GM18526 (cell line): ENCODE data around the gene SCNN1B.

Experiments used
- POLR2A ChIP-seq: IDR thresholded peaks from 3 replicates; pipeline ENCODE4 v1.6.1; 2011; ENCODE audit not compliant: insufficient read length; ENCODE audit errors: extremely low read depth

SCNN1B gene

DNA sequence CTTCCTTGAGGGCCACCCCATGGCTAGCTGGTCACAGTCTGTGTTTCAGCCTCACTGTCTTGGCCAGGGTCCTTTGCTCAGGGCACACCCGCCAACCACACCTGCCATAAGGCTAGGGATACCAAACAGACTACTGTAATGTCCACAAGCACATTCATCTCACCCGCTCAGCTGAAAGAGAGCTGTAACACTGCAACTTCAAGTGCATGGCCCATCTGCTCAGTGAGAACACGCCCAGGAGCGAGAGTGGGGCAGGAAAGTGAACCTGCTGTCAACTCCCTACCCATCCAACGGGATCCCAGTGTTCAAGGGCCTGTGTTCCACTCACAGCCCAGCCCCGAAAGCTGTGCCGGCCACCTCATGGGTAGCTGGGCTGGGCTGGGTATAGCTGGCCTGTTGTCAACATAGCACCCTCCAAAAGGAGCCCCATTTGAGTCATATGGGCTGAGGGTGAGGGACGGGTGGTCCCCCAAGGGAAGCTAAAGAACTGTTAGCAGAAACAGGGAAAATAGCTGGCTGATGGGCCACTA lies 55.7 kb downstream of the SCNN1B start:
- no peak for TF ChIP-seq POLR2A

DNA sequence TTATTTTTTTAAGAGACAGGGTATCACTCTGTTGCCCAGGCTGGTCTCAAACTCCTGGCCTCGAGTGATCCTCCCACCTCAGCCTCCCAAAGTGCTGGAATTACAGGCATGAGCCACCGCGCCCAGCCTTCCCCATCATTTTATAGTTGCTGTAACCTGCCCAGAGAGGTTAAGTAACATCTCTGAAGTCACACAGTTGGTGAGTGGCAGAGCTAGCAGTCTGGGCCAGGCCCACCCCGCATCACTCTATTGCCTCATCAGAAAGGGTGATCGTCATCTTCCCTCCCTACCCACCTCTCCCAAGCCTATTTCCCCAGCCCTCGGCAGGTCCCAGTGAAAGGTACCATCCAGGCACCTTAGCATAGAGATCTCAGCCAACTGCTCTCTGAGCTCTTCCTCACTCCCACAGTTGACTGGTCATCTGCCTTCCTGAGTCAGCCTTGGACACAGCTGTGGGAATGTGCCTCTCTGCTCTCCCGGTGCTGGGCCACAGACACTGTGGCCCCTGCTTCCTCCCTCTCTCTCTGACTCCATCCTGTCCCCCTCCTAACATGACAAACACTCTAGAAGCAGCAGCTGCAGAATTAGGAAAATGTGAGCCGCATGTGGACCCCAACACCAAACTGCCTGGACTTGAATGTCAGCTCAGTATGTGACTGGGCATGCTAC lies 57.1 kb downstream of the SCNN1B start:
- TF ChIP-seq POLR2A, result no peak

DNA sequence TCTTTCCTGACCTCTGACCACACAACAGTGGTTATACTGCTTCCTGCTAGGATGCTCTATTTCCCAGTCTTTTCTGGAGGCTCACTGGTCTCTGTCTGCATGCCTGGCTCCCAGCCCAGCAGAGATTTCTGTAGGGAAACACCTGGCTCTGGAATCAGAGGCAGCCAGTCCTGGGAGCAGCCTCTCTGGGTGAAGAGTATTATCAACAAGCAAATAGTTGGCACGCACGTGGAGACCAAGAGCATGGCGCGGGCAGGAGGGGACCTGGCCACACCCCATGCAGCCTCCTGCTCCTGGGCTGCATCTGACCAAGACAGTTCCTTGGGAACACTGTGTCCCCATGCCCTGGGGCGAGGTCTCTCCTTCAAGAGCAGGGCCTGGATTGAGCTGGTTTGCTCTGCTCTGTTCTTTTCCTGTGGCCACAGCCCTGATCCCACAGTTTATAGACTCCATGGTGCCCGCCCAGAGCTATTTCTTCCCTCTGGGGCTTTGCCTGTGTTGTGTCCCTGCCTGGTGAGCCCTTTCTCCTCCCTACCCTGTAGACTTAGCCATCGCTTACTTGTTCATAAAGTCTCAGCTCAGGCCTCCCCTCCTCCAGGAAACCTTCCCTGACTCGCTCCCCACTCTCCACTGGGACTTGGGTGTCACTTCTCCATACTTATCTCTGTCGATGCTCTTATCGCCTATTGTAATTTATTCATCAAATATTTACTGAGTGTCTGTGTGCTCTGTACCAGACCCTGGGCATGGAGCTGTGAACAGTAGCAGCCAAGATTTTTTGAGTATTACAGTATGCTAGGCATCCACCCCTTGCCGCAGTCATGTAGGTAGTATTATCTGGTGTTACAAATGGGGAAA lies 60.6 kb downstream of the SCNN1B start:
- TF ChIP-seq POLR2A, result no peak

DNA sequence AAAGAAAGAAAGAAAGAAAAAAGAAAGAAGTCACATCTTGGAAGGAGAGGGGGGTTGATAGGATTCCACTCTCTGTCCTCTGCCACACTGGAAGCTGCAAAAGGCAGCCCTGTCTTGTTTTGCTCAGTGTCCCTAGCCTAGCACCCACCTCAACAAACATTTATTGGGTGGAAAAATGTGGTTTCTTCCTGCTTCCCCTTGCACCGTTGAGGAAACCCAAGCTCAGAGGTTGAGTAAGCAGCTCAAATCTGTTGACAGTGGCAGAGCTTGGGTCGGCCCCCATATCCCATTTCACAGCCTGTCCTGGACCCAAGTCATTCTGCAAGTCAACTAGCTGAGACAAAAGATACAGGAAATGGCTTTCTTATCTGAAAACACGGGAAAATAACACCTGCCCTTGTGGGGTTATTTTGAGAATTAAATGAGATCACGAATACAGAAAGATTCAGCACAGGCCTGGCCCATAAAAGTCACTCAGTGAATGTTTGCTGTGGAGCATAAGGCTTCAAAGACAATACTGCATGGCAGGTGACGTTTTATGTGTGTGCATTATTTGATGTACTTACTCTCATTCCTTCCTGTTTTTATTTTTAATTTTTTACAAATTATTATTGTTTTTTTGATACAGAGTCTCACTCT lies 63.6 kb downstream of the SCNN1B start:
- no peak for TF ChIP-seq POLR2A

DNA sequence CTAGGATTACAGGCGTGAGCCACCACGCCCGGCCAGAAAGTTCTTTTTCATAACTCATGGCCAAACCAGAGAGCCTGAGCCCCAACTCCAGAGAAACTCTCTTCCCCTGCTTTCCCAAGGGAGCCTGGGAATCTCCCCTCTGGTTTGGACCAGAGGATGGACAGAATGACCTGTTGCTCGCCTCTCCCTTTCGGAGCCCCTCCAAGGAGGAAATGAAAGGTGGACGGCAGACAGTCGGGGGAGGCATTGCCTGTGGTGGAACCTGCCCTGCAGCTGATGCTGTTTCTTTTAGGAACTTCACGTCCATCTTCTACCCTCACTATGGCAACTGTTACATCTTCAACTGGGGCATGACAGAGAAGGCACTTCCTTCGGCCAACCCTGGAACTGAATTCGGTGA lies 65.5 kb downstream of the SCNN1B start:
- TF ChIP-seq POLR2A, result no peak

DNA sequence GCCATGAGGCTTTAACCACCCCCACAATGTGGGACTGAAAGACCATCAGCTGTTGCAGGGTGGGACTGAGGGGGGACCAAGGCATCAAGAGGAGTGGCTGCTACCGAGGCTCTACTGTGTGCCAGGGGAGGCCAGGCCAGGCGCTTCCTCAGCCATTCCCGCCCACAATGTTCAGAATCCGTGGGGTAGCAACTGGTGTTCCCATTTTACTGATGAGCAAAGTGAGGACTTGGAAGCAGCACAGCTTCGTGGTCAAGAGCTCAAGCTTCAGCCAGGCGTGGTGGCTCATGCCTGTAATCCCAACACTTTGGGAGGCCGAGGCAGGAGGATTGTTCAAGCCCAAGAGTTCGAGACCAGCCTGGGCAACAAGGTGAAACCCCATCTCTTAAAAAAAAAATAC lies 65.9 kb downstream of the SCNN1B start:
- TF ChIP-seq POLR2A, result no peak

DNA sequence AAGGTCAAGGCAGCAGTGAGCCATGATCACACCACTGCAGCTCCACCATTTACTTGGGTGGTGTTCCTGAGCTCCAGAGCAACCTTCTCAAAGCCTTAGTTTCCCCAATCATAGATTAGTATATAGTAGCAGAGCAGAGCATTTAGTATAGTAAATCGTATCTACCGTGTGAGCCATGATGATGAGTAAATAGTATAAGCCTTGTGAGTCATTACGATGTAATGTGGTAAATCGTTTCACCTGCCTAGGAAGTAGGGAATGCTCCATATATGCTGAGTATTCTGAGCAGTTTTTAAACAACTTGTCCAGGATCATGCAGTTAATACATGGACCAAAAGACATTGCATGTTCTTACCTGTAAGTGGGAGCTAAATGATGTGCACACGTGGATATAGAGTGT lies 66.4 kb downstream of the SCNN1B start:
- TF ChIP-seq POLR2A, result no peak

DNA sequence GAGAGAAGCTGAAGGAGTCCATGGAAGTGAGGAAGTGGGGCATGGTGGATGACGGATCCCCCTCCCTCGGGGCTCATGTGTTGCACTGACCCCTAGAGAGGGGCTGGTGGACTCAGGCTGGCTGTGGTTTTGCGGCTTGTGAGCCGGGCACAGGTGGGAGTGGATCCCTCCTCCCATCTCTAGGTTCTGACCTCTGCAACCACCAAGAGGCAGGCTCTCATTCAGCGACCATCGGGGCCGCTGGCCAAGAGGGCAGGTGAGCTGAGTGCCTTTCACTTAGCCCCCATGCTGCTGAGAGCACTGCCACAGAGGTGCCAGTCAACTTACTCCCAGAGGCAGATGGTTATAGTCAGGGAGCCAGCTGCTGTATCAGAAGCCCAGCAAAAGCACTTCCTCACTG lies 67.3 kb downstream of the SCNN1B start:
- no peak for TF ChIP-seq POLR2A

DNA sequence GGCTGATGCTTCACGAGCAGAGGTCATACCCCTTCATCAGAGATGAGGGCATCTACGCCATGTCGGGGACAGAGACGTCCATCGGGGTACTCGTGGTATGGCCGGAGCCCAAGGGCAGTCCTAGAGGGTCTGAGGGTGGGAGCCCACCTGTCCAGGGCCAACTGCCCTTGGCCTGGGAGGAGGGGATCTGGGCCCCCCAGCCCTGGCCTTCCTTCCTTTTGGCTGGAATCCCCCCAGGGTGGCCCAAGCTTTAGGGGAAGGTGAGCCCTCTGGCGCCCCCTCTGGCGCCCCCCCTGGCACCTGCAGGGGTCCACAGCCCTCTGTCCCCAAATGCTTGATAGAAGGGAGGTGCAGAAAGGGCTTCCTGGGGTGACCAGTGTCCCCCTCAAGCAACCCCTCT lies 69.3 kb downstream of the SCNN1B start:
- TF ChIP-seq POLR2A, result no peak

DNA sequence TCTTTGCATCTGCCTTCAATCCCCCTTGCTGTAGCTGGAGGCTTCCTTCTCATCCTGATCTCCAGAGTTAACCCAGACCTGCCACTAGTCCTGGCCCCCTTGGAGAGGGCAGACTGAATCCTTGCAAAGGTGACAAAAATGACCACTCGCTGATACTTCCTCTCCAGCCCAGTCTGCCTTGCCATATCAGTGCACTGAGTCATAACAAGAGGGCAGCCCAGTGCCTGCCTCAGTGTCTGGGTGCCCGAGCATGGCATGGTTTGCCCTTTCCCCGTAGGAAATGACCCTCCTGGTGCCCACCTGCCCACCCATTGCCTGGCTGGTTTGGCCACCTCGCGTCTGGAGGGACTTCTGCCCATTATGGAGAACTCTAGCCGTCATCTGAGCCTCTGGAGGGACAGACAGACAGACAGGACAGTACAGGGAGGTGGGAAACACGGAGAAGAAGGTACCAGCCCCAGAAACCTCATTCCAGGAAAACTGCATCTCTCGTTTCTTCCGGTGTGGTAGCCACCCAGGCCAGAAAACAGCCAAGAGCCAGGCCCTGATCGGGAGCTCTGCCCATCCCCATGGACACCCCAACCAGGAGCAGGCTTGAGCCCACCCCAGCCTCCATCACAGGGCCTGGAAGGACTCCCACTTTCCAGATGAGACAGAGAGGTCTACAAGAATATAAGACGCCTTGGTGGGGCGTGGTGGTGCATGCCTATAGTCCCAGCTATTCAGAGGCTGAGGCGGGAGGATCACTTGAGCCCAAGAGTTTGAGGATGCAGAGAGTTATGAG lies 71.5 kb downstream of the SCNN1B start:
- no peak for TF ChIP-seq POLR2A

DNA sequence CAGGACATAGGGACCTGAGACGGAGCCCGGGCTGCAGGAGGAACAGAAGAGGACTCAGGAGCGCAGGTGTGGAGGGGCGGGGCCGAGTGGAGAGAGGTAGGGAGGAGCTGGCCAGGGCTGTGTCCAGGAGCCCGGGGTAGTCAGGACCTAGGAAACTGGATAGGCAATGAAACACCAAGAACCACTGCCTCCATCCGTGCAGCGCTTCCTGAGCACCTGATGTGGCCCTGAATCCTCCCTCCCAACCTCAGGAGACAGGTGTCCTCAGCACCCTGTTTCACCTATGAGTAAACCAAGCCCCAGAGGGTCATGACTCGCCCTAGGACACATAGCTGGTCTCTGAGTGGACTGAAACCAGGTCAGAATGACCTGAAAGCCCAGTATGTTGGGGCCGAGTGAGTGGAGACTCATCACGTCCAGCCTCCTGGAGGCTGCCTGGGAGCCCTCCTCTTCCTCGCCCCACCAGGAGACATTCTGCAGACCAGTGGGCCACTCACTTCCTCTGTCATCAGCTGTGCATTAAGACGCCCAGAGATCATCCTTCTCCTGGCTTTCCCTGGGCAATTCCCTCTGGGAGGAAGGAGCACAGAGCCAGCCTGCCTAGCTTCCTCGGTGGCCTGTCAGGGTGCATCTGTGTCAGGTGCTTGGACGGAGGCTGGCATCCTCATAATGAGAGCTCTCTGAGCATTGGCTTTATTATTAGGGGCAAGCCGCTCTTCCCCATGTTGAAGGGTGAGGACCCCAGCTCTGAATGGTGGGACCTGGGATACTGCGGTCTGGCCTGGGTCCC lies 72.8 kb downstream of the SCNN1B start:
- TF ChIP-seq POLR2A, result no peak

DNA sequence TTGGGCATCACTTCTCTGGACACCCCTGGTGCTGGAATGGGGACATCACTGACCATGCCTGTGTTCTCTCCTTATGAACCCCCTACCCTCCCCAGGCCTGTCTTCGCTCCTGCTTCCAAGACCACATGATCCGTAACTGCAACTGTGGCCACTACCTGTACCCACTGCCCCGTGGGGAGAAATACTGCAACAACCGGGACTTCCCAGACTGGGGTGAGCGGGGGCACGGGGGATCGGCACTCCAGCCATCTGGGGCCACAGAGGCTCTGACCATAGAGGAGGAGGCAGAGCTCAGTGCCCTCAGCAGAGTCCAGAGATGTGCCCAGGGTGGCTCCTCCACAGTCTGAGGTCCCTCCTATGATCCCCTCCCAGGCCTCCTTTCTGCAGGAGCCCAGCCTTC lies 73.5 kb downstream of the SCNN1B start:
- no peak for TF ChIP-seq POLR2A

DNA sequence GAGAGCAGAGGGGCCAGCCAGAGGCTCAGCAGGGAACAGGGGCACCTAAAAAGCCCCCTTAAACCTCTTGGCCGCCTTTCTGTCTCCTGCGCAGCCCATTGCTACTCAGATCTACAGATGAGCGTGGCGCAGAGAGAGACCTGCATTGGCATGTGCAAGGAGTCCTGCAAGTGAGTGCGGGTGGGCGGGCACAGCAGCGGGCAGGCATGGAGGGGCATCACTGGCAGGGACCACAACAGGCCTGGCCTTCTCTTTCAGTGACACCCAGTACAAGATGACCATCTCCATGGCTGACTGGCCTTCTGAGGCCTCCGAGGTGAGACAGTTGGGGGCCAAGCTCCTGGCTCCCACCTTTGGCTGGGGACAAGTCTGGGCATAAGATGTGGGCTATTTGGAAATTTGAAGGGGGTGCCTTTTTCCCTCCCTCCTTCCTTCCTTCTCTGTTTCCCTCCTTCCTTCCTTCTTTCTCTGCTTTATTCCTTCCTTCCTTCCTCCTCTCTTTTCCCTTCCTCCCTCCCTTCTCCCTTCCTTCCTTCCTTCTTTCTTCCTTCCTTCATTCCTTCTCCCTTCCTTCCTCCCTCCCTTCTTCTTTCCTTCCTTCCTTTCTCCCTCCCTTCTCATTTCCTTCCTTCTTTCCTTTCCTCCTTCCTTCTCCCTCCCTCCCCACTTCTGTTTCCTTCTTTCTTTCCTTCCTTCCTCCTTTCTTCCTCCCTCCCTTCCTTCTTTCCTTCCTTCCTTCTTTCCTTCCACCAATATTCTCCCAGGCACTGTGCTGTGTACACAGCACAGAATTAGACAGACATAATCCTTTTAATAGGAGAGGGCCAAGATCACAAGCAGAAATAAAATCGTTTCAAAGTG lies 75.2 kb downstream of the SCNN1B start:
- TF ChIP-seq POLR2A, result no peak
